ENCODE measurements around the gene IRF1.

IRF1 gene

DNA sequence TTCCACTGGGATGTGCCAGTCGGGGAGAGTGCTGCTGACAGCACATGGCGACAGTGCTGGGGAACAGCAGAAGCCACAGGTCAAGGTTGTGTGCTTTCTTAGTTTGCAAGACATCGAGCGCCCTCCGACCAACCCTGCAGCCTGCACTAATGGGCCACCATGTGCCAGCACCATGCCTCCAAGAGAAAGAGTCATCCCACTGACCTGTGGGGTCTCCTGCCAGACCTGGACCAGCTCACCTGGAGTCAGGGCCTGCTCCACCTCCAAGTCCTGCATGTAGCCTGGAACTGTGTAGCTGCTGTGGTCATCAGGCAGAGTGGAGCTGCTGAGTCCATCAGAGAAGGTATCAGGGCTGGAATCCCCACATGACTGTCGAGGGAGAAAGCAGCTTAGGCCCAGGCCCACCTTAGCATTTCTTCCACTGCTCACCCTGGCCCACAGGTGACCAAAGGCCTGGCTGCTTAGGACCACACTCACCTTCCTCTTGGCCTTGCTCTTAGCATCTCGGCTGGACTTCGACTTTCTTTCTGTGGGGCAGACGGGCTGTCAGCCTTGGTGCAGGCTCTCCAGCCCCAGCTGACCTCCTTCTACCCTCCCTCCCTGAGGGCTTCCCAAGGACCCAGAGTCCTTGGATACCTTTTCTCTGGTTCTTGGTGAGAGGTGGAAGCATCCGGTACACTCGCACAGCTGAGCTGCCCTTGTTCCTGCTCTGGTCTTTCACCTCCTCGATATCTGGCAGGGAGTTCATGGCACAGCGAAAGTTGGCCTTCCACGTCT, 4.1 kb downstream of the IRF1 start:
- peak; percentile 55 for DNase-seq

GRCh38 chr5:132485641-132486317, 4.8 kb downstream of the IRF1 start:
- peak; percentile 52 for DNase-seq

- DNase-seq = peak; percentile 54
These were observed 5.5 kb downstream of the IRF1 start for GRCh38 chr5:132484876-132485640.

DNA sequence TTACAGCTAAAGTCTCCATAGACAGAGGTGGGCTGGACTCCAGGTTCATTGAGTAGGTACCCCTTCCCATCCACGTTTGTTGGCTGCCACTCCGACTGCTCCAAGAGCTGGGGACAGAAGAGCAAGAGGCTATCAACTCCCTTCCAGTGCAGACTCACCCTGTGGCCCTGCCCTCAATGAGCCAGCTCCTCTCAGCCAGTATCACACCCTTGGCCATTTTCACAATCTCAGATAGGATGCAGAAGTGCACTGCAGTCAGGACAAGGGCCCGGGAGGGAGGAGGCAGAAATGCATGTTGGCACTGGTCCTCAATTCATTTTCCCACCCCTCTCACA, 6.2 kb downstream of the IRF1 start:
- peak; percentile 53 for DNase-seq

- peak; percentile 55 for DNase-seq
These were observed 6.7 kb downstream of the IRF1 start for GRCh38 chr5:132483661-132484390.

GRCh38 chr5:132483101-132483500, 7.5 kb downstream of the IRF1 start:
- peak; percentile 52 for DNase-seq

DNA sequence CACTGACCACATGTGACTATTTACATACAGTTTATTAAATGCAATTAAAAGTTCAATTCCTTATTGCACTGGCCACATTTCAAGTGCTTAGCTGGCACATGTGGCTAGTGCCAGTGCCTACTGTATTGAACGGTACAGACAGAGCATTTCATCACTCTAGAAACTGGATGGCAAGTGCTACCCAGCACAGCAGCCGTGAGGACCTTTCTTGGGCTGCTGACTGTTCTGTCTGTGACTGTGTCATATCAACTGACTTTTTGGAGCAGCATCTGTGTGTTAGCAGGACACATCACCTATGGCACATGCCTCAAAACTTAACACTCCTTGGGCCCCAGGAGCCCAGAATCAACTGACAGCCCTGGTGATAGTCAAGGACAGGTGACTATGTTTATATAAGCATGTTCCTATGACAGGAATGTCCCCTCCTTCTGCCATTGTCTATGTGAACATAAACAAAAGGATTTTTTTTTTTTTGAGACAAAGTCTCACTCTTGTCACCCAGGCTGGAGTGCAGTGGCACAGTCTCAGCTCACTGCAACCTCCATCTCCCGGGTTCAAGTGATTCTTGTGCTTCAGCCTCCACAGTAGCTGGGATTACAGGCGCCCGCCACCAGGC, 8.9 kb downstream of the IRF1 start:
- peak; percentile 61 for DNase-seq

DNA sequence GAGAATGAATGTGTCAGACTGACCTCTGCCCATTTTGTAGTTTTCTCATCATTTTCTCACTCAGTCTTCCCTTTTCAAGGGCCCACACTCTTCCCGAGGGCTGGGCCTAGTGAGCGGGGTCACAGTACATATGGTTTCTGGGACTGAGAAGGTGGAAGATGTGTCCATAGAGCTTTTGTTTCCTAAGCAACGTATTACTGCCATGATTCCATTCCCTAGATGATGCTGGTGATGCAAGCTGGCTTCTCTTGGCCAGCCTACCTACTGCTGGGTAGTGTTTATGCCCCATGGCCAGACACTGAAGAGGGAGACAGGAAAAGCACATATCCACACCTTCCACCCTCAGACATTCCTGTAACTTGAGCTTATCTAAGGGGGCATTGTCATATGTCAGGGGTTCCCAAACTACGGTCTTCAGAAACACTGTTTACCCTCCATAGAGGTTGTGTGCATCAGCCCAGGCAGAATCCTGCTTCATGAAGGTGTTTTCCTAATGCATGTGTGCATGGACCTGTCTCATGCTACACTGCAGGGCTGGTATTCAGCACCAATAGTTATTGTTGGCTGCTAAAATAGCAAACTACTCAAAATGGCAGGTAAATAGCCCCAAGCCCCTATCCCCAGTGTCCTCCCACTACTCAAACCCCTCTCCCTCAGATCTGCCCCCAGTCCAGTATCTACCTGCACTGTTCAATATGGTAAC, 9.5 kb downstream of the IRF1 start:
- DNase-seq = peak; percentile 69

DNA sequence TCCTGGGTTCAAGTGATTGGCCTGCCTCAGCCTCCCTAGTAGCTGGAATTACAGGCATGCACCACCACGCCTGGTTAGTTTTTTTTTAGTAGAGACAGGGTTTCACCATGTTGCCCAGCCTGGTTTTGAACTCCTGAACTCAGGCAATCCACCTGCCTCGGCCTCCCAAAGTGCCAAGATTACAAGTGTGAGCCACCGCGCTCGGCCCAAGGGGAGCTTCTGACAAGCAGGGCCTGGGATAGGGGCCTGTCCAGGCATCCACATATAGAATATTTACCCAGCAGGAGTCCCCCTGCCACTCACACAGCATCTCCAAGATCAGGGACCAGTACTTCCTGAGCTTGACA, 10.1 kb downstream of the IRF1 start:
- DNase-seq = no peak

- no peak for DNase-seq
These were observed 10.5 kb downstream of the IRF1 start for GRCh38 chr5:132480042-132480441.

- DNase-seq = peak; percentile 59
These were observed 11.2 kb downstream of the IRF1 start for GRCh38 chr5:132479111-132479951.

- no peak for DNase-seq
These were observed 12.2 kb downstream of the IRF1 start for GRCh38 chr5:132478366-132478871.

- no peak for DNase-seq
These were observed 12.7 kb downstream of the IRF1 start for GRCh38 chr5:132477784-132478365.

DNA sequence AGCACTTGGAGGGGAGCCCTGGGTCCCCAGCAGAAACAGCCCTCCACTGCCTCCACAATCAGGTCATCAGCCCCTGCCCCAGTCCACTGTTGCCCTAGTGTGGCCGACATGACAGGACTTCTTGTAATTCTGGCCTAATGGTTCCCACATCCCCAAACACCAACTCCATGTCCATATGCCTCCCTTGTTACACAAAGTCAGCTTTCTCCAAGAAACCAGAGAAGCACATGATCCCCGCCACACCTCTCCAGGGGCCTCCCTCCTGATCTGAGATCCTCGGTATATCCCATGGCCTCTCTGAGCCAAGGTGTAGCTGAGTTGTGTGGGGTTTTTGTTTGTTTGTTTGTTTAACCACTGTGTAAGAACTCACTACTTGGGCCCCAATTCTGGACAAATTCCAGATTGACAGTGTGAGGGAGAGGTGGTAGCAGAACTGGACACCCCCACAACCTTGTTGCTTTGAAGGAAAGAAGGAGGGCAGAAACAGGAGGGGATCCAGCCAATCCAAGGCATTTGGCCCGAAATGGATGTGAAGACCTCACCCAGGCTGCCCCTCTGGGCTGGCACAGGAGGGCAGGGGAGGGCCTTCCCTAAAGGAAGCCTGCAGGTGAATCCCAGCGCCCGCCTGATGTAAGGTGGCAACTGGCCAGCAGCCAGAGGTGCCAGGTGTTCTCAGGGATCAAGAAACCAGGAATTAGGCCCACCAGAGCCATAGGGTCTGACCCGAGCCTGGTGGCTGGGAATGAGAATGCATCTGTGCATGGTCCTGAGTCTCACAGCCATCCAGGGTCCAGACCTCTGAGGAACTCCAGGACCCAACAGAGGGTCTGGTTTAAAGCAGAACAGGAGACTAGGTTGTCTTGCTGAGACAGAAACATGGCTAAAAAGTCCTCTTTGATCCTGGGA, 13.4 kb downstream of the IRF1 start:
- DNase-seq = peak; percentile 48

- peak; percentile 54 for DNase-seq
These were observed 14.3 kb downstream of the IRF1 start for GRCh38 chr5:132475987-132476875.

DNA sequence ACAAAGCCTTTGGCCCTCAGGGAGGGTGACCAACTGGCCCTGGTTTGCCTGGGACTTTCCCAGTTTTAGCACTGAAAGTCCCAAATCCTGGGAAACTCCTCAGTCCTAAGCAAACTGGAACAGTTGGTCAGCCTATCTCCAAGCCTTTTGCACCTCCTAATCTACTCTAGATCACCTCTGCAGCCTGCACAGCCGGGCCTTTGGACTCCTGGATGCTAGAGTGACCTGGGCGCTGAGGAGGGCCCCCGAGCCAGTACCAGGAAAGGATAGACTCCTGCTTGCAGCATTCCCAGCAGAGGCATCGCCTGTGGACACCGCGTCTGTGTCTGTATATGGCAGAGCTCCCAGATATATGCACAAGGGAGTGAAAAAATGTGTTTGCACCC, 15.1 kb downstream of the IRF1 start:
- DNase-seq = peak; percentile 43

DNA sequence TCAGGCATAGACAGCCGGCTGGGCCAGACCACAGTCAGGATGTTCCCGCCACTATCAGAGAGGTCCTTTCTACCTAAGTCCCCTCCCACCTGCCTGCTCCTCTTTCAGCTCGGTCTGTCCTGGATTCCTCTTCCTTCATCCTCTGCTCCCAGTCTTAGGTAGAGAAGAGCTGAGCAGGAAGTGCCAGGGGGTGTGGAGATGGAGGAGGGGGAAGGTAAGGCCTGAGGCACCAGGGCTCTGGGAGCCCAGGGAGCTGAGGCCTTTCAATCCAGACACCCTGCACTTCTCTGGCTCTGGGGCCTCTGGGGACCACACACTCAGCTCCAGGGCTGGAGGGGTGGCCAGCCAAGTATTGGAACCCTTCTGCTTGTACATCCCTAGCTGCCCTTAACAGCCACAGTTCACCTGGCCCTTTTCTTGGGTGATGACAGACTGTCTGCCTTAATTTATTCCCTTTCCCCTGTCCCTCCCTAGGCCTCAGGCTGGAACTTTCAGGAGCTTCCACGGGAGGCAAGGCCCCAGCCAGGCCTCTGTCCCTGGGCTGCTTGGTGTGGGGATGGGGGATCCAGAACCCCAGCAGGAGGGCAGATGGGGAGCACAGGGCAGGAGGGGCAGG, 15.6 kb downstream of the IRF1 start:
- peak; percentile 49 for DNase-seq

Data from activated CD8-positive, alpha-beta memory T cell treated with anti-CD3 and anti-CD28 coated beads, Interleukin-2, amount 50 U/mL, for 48 hours (primary cell).